Neural progenitor cell (in vitro differentiated cells): ENCODE data around the gene TIAM1. TPM values are rescaled to one million over a fixed set of nuclear protein-coding genes. Genes with fewer than 3 reads are reported as not detected.

Source experiments
- DNase-seq: peaks from one replicate; pipeline ENCODE4 v3.0.0-alpha.2; 2016; ENCODE audit warnings: low spot score
- H2AFZ ChIP-seq: fragments of 200-600 bp; sonication (generic); replicated peaks from 2 replicates; pipeline ENCODE4 v1.6.1; 2016; ENCODE audit warnings: antibody characterized with exemption
- H3F3A ChIP-seq: fragments of 200-600 bp; sonication (generic); 2 replicates; pipeline ENCODE4 v1.6.1; 2016; ENCODE audit warnings: antibody characterized with exemption, low read depth
- H3K27ac ChIP-seq: fragments of 200-600 bp; sonication (generic); 2 replicates; pipeline ENCODE4 v1.5.1; 2016; ENCODE audit warnings: mild to moderate bottlenecking
- H3K27me3 ChIP-seq: fragments of 200-600 bp; sonication (generic); 2 replicates; pipeline ENCODE4 v1.6.1; 2016; ENCODE audit warnings: mild to moderate bottlenecking, moderate library complexity
- H3K36me3 ChIP-seq: fragments of 200-600 bp; sonication (generic); 2 replicates; pipeline ENCODE4 v1.5.1; 2016
- H3K4me1 ChIP-seq: fragments of 200-600 bp; sonication (generic); 2 replicates; pipeline ENCODE4 v1.6.1; 2016; ENCODE audit warnings: mixed run types
- H3K4me2 ChIP-seq: fragments of 200-600 bp; sonication (generic); 2 replicates; pipeline ENCODE4 v1.6.1; 2016
- H3K4me3 ChIP-seq: fragments of 200-600 bp; sonication (generic); 2 replicates; pipeline ENCODE4 v1.5.1; 2016
- H3K79me2 ChIP-seq: fragments of 200-600 bp; sonication (generic); 2 replicates; pipeline ENCODE4 v1.6.1; 2016; ENCODE audit warnings: low read depth
- H3K9ac ChIP-seq: fragments of 200-600 bp; sonication (generic); 2 replicates; pipeline ENCODE4 v1.6.1; 2016
- H3K9me3 ChIP-seq: fragments of 200-600 bp; sonication (generic); 2 replicates; pipeline ENCODE4 v1.5.1; 2016; ENCODE audit warnings: low read depth
- H4K20me1 ChIP-seq: fragments of 200-600 bp; sonication (generic); 2 replicates; pipeline ENCODE4 v1.6.1; 2016; ENCODE audit warnings: low read depth
- H3K27ac Mint-ChIP-seq: 3 replicates; pipeline ENCODE4 v1.8.0; 2021; ENCODE audit warnings: mixed read lengths
- H3K27me3 Mint-ChIP-seq: 2 replicates; pipeline ENCODE4 v1.8.0; 2022; ENCODE audit warnings: low read depth, mild to moderate bottlenecking, inconsistent platforms, moderate library complexity, mixed read lengths; ENCODE audit not compliant: insufficient read depth
- H3K36me3 Mint-ChIP-seq: 3 replicates; pipeline ENCODE4 v1.8.0; 2021; ENCODE audit warnings: mixed read lengths
- H3K4me1 Mint-ChIP-seq: 3 replicates; pipeline ENCODE4 v1.8.0; 2021; ENCODE audit warnings: mixed read lengths
- H3K4me3 Mint-ChIP-seq: 3 replicates; pipeline ENCODE4 v1.8.0; 2021; ENCODE audit warnings: mild to moderate bottlenecking, moderate library complexity, mixed read lengths
- H3K9me3 Mint-ChIP-seq: 3 replicates; pipeline ENCODE4 v1.8.0; 2020; ENCODE audit warnings: mixed read lengths
- EZH2 ChIP-seq: fragments of 200-600 bp; sonication (generic); IDR thresholded peaks from 2 replicates; pipeline ENCODE4 v1.6.1; 2017; ENCODE audit warnings: antibody characterized with exemption, mild to moderate bottlenecking, moderate library complexity
- EZH2phosphoT487 ChIP-seq: fragments of 200-600 bp; sonication (generic); IDR thresholded peaks from 2 replicates; pipeline ENCODE4 v1.6.1; 2017; ENCODE audit warnings: antibody characterized with exemption
- total RNA-seq: library from RNA; depleted of rRNA; stranded (reverse); fragments of >200 nt; gene quantifications from 2 replicates; pipeline ENCODE4 v1.2.3, GENCODE V29; 2015; ENCODE audit warnings: low replicate concordance
- TF ChIP-seq, protein P1 (sequence below): fragments of 200-600 bp; sonication (generic); IDR thresholded peaks from 2 replicates; pipeline ENCODE4 v1.5.1; 2017; ENCODE audit warnings: antibody characterized with exemption, mild to moderate bottlenecking

Gene TIAM1
- total RNA-seq, 1 donor from 2014 or later, result 27.2 TPM

DNA sequence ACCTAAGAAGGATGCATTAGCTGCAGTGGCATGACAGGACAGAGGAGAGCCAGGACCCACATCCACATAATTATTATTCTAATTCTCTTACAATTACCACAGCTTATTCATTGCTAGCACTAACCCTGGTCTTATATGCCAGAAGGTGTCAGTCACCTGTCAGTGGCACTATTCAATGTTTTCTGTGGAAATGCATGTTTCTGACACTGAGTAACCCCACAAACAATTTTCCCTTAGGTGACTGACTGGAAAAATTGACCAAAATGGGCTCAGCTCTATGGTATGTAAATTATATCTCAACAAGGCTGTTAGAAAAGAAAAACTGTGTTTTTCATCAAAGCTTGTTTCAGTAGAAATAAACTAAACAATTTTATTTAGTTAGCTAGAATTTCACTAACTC is 187.9 kb downstream of the TIAM1 start:
- Histone ChIP-seq H2AFZ (no peak overlapping the region), H3K9ac (no peak overlapping the region), H3K27me3 (no peaks in the 10 kb centered on the region), H3K4me3 (no peak overlapping the region), H3K27ac (no peak overlapping the region), H3F3A (peaks cover 2% of the 10 kb centered on the region), H3K4me2 (no peak overlapping the region), H3K4me1 (peaks cover 22% of the 10 kb centered on the region), H3K79me2 (no peaks in the 10 kb centered on the region), H3K9me3 (peaks cover 6% of the 10 kb centered on the region), H3K36me3 (no peaks in the 10 kb centered on the region), H4K20me1 (peaks cover 19% of the 10 kb centered on the region)
- Mint-ChIP-seq H3K36me3 (peaks cover 50% of the 10 kb centered on the region), H3K4me1 (peaks cover 25% of the 10 kb centered on the region), H3K9me3 (peaks cover 12% of the 10 kb centered on the region), H3K27me3 (peaks cover 8% of the 10 kb centered on the region), H3K27ac (no peak overlapping the region), H3K4me3 (no peak overlapping the region)
- TF ChIP-seq, protein P1, sequence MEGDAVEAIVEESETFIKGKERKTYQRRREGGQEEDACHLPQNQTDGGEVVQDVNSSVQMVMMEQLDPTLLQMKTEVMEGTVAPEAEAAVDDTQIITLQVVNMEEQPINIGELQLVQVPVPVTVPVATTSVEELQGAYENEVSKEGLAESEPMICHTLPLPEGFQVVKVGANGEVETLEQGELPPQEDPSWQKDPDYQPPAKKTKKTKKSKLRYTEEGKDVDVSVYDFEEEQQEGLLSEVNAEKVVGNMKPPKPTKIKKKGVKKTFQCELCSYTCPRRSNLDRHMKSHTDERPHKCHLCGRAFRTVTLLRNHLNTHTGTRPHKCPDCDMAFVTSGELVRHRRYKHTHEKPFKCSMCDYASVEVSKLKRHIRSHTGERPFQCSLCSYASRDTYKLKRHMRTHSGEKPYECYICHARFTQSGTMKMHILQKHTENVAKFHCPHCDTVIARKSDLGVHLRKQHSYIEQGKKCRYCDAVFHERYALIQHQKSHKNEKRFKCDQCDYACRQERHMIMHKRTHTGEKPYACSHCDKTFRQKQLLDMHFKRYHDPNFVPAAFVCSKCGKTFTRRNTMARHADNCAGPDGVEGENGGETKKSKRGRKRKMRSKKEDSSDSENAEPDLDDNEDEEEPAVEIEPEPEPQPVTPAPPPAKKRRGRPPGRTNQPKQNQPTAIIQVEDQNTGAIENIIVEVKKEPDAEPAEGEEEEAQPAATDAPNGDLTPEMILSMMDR, result no peak
- TF ChIP-seq EZH2, result no peak
- TF ChIP-seq EZH2phosphoT487, result no peak
- DNase-seq, result no peak

DNA sequence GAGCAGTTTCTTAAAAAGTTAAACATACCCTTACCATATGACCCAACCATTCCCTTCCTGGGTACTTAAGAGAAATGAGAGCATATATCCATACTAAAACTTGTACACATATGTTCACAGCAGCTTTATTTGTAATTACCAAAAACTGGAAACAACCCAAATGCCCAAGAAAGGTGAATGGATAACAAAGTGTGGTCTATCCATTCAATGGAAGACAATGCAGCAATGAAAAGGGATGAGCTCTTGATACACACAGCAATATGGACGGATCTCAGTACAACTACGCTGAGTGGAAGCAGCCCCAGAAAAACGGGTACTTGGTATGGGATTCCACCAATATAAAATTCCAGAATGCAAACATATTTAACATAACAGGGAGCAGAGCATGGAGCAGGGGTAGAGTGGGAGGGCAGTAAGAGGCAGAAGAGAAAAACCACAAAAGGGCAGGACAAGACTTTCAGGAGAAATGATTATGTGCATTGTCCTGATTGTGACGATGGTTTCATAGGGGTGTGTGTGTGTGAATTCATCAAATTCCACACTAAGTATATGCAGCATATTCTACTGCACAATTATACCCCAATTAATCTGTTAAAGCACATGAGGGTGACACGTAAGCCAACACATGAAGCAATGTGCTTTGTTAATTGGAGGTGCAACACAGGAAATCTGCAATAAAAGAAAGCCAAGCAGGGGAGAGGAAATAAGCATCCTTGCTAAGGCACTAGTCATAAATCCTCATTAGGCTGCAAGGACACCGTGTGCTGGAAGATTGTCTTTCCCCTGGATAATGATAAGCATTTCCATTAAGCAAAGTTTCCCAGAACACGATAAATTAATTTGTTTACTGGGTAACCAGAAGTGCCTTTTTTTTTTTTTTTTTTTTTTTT is 192.7 kb downstream of the TIAM1 start:
- no peak overlapping the region for H3K27ac Mint-ChIP-seq
- H3K9ac ChIP-seq, result no peak overlapping the region
- peaks cover 7% of the 10 kb centered on the region for H3K36me3 ChIP-seq
- no peaks in the 10 kb centered on the region for H3F3A ChIP-seq
- H3K4me1 Mint-ChIP-seq, result peaks cover 4% of the 10 kb centered on the region
- no peaks in the 10 kb centered on the region for H3K4me1 ChIP-seq
- peaks cover 7% of the 10 kb centered on the region for H3K9me3 Mint-ChIP-seq
- DNase-seq, result no peak
- TF ChIP-seq EZH2 (no peak), EZH2phosphoT487 (no peak)
- H3K4me3 ChIP-seq, result no peak overlapping the region
- H3K9me3 ChIP-seq, result peaks cover 1% of the 10 kb centered on the region
- no peaks in the 10 kb centered on the region for H3K27me3 ChIP-seq
- H3K79me2 ChIP-seq, result no peaks in the 10 kb centered on the region
- no peak overlapping the region for H3K4me3 Mint-ChIP-seq
- H4K20me1 ChIP-seq, result no peaks in the 10 kb centered on the region
- no peak overlapping the region for H3K27ac ChIP-seq
- H3K27me3 Mint-ChIP-seq, result peaks cover 5% of the 10 kb centered on the region
- peaks cover 71% of the 10 kb centered on the region for H3K36me3 Mint-ChIP-seq
- H3K4me2 ChIP-seq, result no peak overlapping the region
- no peak overlapping the region for H2AFZ ChIP-seq

DNA sequence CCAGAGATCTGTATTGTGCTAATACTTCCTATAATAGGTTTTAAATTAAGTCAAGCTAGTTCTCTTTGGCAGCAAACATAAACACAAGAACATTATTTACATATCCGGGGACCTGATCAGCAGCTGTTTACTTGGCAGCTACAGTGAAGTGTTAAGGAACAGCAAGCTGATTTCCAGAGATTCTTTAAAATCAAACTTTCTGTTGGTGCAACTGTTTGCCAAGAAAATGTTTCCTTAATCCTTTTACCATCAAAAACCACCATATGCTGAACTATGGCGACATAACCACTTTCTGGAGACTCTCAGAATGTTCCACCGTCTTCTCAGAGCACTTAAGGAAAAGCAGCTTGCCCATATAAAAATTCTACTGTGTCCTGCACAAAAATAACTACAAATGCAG is 198.8 kb downstream of the TIAM1 start:
- H3K9me3 ChIP-seq, result no peaks in the 10 kb centered on the region
- TF ChIP-seq EZH2, result no peak
- TF ChIP-seq, protein P1, result no peak
- no peak for TF ChIP-seq EZH2phosphoT487
- Mint-ChIP-seq H3K36me3 (peaks cover 41% of the 10 kb centered on the region), H3K27me3 (peaks cover 2% of the 10 kb centered on the region), H3K9me3 (no peaks in the 10 kb centered on the region), H3K4me1 (peaks cover 16% of the 10 kb centered on the region), H3K27ac (no peak overlapping the region), H3K4me3 (no peak overlapping the region)
- no peaks in the 10 kb centered on the region for H3K4me1 ChIP-seq
- H3K79me2 ChIP-seq, result no peaks in the 10 kb centered on the region
- H4K20me1 ChIP-seq, result peaks cover 3% of the 10 kb centered on the region
- no peak overlapping the region for H3K27ac ChIP-seq
- H3K9ac ChIP-seq, result no peak overlapping the region
- peaks cover 7% of the 10 kb centered on the region for H3K36me3 ChIP-seq
- no peaks in the 10 kb centered on the region for H3F3A ChIP-seq
- H3K27me3 ChIP-seq, result no peaks in the 10 kb centered on the region
- H2AFZ ChIP-seq, result no peak overlapping the region
- H3K4me2 ChIP-seq, result no peak overlapping the region
- DNase-seq, result no peak
- H3K4me3 ChIP-seq, result no peak overlapping the region

DNA sequence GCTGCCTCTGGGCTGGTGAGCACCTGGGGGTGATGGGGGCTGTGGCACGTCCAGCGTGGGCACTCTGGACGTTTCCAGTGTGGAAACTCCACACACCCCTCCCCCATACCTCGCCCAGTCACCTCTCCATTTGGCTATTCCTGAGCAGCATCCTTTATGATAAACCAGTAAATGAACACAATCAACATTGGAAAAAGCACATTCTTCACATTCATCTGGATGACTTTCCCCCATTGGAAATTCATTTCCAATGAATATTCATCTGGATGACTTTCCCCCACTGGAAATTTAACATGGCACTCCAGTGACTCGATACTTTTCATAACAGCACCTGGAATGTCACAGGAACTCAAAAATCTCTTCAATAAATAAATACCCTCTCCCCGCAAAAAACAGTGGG is 201.0 kb downstream of the TIAM1 start:
- H3K4me1 Mint-ChIP-seq, result peaks cover 16% of the 10 kb centered on the region
- H3K4me2 ChIP-seq, result no peak overlapping the region
- H3K27me3 Mint-ChIP-seq, result peaks cover 2% of the 10 kb centered on the region

More for the DNA sequence above, 201.0 kb downstream of the TIAM1 start:
- H3K4me1 ChIP-seq, result peaks cover 13% of the 10 kb centered on the region
- no peaks in the 10 kb centered on the region for H3K9me3 ChIP-seq
- no peak for DNase-seq
- no peak overlapping the region for H2AFZ ChIP-seq
- no peak overlapping the region for H3K4me3 ChIP-seq
- Mint-ChIP-seq H3K36me3 (peaks cover 31% of the 10 kb centered on the region), H3K27ac (no peak overlapping the region), H3K4me3 (no peak overlapping the region), H3K9me3 (no peaks in the 10 kb centered on the region)
- TF ChIP-seq EZH2phosphoT487, result no peak
- TF ChIP-seq, protein P1, result no peak
- TF ChIP-seq EZH2, result no peak
- H3K79me2 ChIP-seq, result no peaks in the 10 kb centered on the region
- H3F3A ChIP-seq, result peaks cover 10% of the 10 kb centered on the region
- no peaks in the 10 kb centered on the region for H3K27me3 ChIP-seq
- peaks cover 3% of the 10 kb centered on the region for H4K20me1 ChIP-seq
- no peak overlapping the region for H3K9ac ChIP-seq
- H3K27ac ChIP-seq, result no peak overlapping the region
- H3K36me3 ChIP-seq, result no peaks in the 10 kb centered on the region
